ENCODE data around the gene CRYBB1. TPM values are rescaled to one million over a fixed set of nuclear protein-coding genes. Genes with fewer than 3 reads are reported as not detected.

CRYBB1 gene
- total and polyA plus RNA-seq, 9 donors, result 0.26 to 1.4 (median 0.37) TPM; not detected in 2

DNA sequence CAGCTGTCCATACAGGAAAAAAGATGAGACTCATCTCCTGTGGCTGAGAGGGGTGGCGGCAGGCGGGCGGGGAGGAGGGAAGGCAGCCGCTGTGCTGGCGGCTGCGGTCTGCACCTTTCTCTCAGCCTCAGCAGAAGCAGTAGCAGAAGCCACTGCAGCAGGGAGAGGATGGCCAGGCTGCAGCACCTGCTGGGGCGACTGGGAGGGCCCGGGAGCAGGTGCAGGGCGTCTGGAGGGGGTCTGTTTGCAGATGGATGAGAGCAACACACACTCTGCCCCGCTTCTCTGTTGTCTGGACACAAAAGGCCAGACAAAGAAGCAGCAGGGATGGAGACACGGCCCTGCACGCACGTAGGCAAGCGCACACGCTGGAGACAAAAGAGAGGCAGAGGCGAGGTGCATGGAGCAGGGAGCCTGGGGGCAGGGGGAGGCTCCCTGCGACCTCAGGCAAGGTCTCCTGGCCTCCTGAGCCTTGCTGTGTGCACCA is 30.2 kb upstream of the CRYBB1 start:
- no peak for DNase-seq
- H3K9me3 ChIP-seq, result no peaks in the 10 kb centered on the region
- no peaks in the 10 kb centered on the region for H3K36me3 ChIP-seq
- H3K4me3 ChIP-seq, result no peak overlapping the region
- intact Hi-C loops (cut with DNase I), result no loop called here
- no peaks in the 10 kb centered on the region for H3K27me3 ChIP-seq
- no peak overlapping the region for H3K27ac ChIP-seq
- WGBS, 3 donors, result 15 to 18% (median 16%) methylated on average over 17 of the region's 17 CpGs
- TF ChIP-seq POLR2A (IDR thresholded peaks at IDR 0.05) (no peak), EP300 (IDR thresholded peaks at IDR 0.05) (no peak)
- TF ChIP-seq, protein P1, sequence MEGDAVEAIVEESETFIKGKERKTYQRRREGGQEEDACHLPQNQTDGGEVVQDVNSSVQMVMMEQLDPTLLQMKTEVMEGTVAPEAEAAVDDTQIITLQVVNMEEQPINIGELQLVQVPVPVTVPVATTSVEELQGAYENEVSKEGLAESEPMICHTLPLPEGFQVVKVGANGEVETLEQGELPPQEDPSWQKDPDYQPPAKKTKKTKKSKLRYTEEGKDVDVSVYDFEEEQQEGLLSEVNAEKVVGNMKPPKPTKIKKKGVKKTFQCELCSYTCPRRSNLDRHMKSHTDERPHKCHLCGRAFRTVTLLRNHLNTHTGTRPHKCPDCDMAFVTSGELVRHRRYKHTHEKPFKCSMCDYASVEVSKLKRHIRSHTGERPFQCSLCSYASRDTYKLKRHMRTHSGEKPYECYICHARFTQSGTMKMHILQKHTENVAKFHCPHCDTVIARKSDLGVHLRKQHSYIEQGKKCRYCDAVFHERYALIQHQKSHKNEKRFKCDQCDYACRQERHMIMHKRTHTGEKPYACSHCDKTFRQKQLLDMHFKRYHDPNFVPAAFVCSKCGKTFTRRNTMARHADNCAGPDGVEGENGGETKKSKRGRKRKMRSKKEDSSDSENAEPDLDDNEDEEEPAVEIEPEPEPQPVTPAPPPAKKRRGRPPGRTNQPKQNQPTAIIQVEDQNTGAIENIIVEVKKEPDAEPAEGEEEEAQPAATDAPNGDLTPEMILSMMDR (IDR thresholded peaks at IDR 0.05), result no peak
- peaks cover 2% of the 10 kb centered on the region for H3K4me1 ChIP-seq (ENCODE audit: insufficient read depth)

DNA sequence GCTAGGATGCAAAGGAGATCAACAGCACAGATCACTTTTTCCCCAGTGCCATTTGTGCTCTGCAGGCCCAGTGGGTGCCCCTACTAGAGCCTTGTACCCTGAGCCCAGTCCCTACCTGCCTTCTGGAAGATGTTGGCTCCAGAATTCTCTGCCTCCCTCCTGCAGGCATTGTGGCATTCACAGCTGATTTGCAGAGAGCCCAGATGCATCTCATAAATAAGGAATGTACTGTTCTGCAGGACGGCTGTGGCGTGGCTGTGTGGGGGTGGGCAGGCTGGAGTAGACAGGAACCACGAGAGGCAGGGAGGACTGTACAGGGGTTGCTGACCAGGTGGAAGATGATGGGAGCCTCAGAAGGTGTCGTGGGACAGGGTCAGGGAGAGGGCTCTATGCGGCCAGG is 28.3 kb upstream of the CRYBB1 start:
- H3K27me3 ChIP-seq, result no peaks in the 10 kb centered on the region
- intact Hi-C loops (cut with DNase I), result no loop called here
- peaks cover 2% of the 10 kb centered on the region for H3K4me1 ChIP-seq (ENCODE audit: insufficient read depth)

DNA sequence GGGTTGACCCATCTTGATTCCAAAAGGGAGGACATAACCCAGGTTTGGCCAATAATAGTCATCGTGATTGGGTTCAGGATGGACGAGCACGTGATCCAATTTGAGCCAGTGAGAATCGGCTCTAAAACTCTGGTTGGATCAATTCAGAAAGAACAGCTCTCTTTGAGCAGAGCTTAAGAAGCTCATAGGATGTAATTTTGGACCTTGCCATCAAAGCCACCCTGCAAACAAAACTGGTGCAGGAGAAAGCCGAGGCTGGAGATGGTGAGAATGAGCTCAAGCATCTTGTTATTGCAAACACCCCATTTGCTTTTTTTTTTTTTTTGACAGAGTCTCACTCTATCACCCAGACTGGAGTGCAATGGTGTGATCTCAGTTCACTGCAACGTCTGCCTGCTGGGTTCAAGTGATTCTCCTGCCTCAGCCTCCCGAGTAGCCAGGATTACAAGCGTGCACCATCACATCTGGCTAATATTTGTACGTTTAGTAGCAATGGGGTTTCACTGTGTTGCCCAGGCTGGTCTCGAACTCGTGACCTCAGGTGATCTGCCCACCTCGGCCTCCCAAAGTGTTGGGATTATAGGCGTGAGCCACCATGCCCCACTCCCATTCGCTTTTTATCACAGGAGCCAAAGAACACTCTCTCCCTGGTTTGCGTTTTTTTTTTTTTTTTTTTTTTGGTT is 25.7 kb upstream of the CRYBB1 start:
- 77 to 83% (median 79%) methylated on average over 15 of the region's 15 CpGs for WGBS, 3 donors
- intact Hi-C loops (cut with DNase I), result no loop called here
- H3K27ac ChIP-seq, result no peak overlapping the region
- H3K27me3 ChIP-seq, result no peaks in the 10 kb centered on the region
- peaks cover 2% of the 10 kb centered on the region for H3K4me1 ChIP-seq (ENCODE audit: insufficient read depth)
- no peaks in the 10 kb centered on the region for H3K9me3 ChIP-seq
- no peak for DNase-seq
- no peak overlapping the region for H3K4me3 ChIP-seq
- no peaks in the 10 kb centered on the region for H3K36me3 ChIP-seq
- TF ChIP-seq, protein P1 (IDR thresholded peaks at IDR 0.05), result no peak
- TF ChIP-seq POLR2A (IDR thresholded peaks at IDR 0.05) (no peak), EP300 (IDR thresholded peaks at IDR 0.05) (no peak)

More for the DNA sequence above, 28.3 kb upstream of the CRYBB1 start:
- H3K36me3 ChIP-seq, result no peaks in the 10 kb centered on the region
- DNase-seq, result no peak
- no peaks in the 10 kb centered on the region for H3K9me3 ChIP-seq
- WGBS, 3 donors, result 17 to 20% (median 19%) methylated on average over 5 of the region's 5 CpGs
- no peak overlapping the region for H3K4me3 ChIP-seq
- H3K27ac ChIP-seq, result no peak overlapping the region
- TF ChIP-seq EP300 (IDR thresholded peaks at IDR 0.05) (no peak), POLR2A (IDR thresholded peaks at IDR 0.05) (no peak)
- TF ChIP-seq, protein P1 (IDR thresholded peaks at IDR 0.05), result no peak

DNA sequence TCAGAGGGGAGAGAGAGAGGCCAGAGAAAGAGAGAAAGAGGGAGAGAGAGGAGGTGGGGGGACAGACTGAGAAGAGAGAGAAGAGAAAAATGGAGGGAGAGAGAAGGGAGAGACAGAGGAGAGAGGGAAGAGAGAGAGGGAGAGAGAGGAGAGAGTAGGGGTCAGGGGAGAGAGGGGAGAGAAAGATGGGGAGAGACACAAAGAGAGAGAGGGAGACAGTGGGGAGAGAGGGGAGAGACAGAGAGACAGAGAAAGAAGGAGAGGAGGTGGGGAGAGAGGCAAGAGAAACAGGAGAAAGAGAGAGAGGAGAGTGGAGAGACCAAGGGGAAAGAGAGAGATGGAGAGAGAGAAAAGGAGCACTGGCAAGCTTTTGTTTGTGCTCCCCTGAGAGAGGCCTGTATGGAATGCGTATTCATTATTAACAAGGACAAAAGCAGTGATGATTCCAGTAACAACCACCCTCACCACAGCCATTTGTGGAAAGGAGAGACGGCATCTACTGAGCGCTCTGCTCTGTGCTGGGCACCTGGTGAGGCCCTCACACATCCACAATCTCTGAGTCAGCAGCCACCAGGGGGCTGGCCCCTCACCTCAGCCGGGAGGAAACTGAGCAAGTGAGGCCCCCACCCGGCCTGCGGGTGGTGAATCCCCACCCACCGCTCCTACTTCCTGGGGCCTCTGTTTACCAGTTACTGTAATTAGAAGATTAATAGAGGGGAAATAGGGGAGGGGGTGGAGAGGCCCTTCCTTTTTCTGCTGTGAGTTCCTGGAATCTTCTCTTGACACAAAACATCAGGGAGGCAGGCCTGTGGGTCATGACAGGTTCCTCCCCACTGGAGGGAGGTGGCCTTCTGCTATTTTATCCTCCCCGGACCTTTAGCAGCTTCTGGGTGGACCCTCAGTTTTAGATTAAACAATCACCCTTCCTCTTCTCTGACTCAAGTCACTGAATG is 24.9 kb upstream of the CRYBB1 start:
- no peak for DNase-seq
- peaks cover 2% of the 10 kb centered on the region for H3K4me1 ChIP-seq (ENCODE audit: insufficient read depth)
- H3K27me3 ChIP-seq, result no peaks in the 10 kb centered on the region
- TF ChIP-seq, protein P1 (IDR thresholded peaks at IDR 0.05), result no peak
- TF ChIP-seq POLR2A (IDR thresholded peaks at IDR 0.05) (no peak), EP300 (IDR thresholded peaks at IDR 0.05) (no peak)
- H3K36me3 ChIP-seq, result no peaks in the 10 kb centered on the region
- no peak overlapping the region for H3K27ac ChIP-seq
- intact Hi-C loops (cut with DNase I), result no loop called here
- 33 to 40% (median 37%) methylated on average over 8 of the region's 8 CpGs for WGBS, 3 donors
- H3K9me3 ChIP-seq, result no peaks in the 10 kb centered on the region
- no peak overlapping the region for H3K4me3 ChIP-seq
